SK-N-SH treated with all-trans-retinoic acid at 6 μM for 48 hours (cell line): ENCODE results near the gene SCAF4.

Experiments
- ATAC-seq: fragments of 200-7000 bp; cut with Tn5 transposase; 3 replicates; pipeline ENCODE4 v1.9.1; 2020; ENCODE audit warnings: mild to moderate bottlenecking, moderate library complexity
- ARNTL ChIP-seq: fragments of 450-650 bp; formaldehyde crosslinking; IDR thresholded peaks from 2 replicates; pipeline ENCODE4 v1.5.0; 2020; ENCODE audit warnings: low read depth, mild to moderate bottlenecking, moderate library complexity, borderline replicate concordance
- BACH2 ChIP-seq: fragments of 250-450 bp; sonication (Bioruptor Pico); IDR thresholded peaks from 2 replicates; pipeline ENCODE4 v1.9.0; 2021; ENCODE audit warnings: mild to moderate bottlenecking, borderline replicate concordance
- CSDC2 ChIP-seq: fragments of 250-450 bp; sonication (Bioruptor Pico); IDR thresholded peaks from 2 replicates; pipeline ENCODE4 v1.5.0; 2020; ENCODE audit warnings: mild to moderate bottlenecking, moderate library complexity
- ESRRG ChIP-seq: fragments of 250-450 bp; sonication (Bioruptor Pico); IDR thresholded peaks from 2 replicates; pipeline ENCODE4 v1.6.1; 2021; ENCODE audit warnings: mild to moderate bottlenecking
- GLIS3 ChIP-seq: fragments of 250-450 bp; sonication (Bioruptor Pico); IDR thresholded peaks from 2 replicates; pipeline ENCODE4 v1.5.0; 2020; ENCODE audit warnings: mild to moderate bottlenecking, moderate library complexity
- ISL1 ChIP-seq: fragments of 250-450 bp; sonication (Bioruptor Pico); IDR thresholded peaks from 2 replicates; pipeline ENCODE4 v2.1.2; 2022; ENCODE audit warnings: mild to moderate bottlenecking, moderate library complexity
- OSR1 ChIP-seq: fragments of 250-450 bp; sonication (Bioruptor Pico); IDR thresholded peaks from 2 replicates; pipeline ENCODE4 v1.8.0; 2022; ENCODE audit warnings: moderate library complexity, mild to moderate bottlenecking, inconsistent platforms
- PPARA ChIP-seq: fragments of 250-450 bp; sonication (Bioruptor Pico); IDR thresholded peaks from 2 replicates; pipeline ENCODE4 v1.5.0; 2020; ENCODE audit warnings: mild to moderate bottlenecking, borderline replicate concordance
- RARB ChIP-seq: fragments of 250-450 bp; sonication (Bioruptor Pico); IDR thresholded peaks from 2 replicates; pipeline ENCODE4 v1.8.0; 2021; ENCODE audit warnings: mild to moderate bottlenecking, moderate library complexity
- SNAI2 ChIP-seq: fragments of 250-450 bp; sonication (Bioruptor Pico); IDR thresholded peaks from 2 replicates; pipeline ENCODE4 v1.5.0; 2020; ENCODE audit warnings: mild to moderate bottlenecking, moderate library complexity
- TCF4 ChIP-seq: fragments of 250-450 bp; sonication (Bioruptor Pico); IDR thresholded peaks from 2 replicates; pipeline ENCODE4 v1.8.0; 2021; ENCODE audit warnings: mild to moderate bottlenecking, moderate library complexity, borderline replicate concordance
- TOX ChIP-seq: fragments of 250-450 bp; sonication (Bioruptor Pico); IDR thresholded peaks from 2 replicates; pipeline ENCODE4 v1.8.0; 2021; ENCODE audit warnings: mild to moderate bottlenecking, moderate library complexity, borderline replicate concordance
- ZC3H10 ChIP-seq: fragments of 250-450 bp; sonication (Bioruptor Pico); IDR thresholded peaks from 2 replicates; pipeline ENCODE4 v1.5.1; 2021; ENCODE audit warnings: mild to moderate bottlenecking, moderate library complexity
- ZFP3 ChIP-seq: fragments of 250-450 bp; sonication (Bioruptor Pico); IDR thresholded peaks from 2 replicates; pipeline ENCODE4 v1.5.0; 2020; ENCODE audit warnings: mild to moderate bottlenecking, moderate library complexity
- ZFP30 ChIP-seq: fragments of 450-650 bp; formaldehyde crosslinking; IDR thresholded peaks from 2 replicates; pipeline ENCODE4 v1.5.0; 2022; ENCODE audit warnings: mild to moderate bottlenecking, moderate library complexity
- ZNF70 ChIP-seq: fragments of 450-650 bp; formaldehyde crosslinking; IDR thresholded peaks from 2 replicates; pipeline ENCODE4 v1.5.0; 2020; ENCODE audit warnings: mild to moderate bottlenecking, moderate library complexity
- ZNF8 ChIP-seq: fragments of 450-650 bp; formaldehyde crosslinking; IDR thresholded peaks from 2 replicates; pipeline ENCODE4 v1.5.0; 2020; ENCODE audit warnings: mild to moderate bottlenecking, moderate library complexity
- TF ChIP-seq, protein P1 (sequence below): fragments of 250-450 bp; sonication (Bioruptor Pico); IDR thresholded peaks from 2 replicates; pipeline ENCODE4 v1.5.1; 2020; ENCODE audit warnings: low read depth, mild to moderate bottlenecking, moderate library complexity
- TF ChIP-seq, protein P2 (sequence below): fragments of 250-450 bp; sonication (Bioruptor Pico); IDR thresholded peaks from 2 replicates; pipeline ENCODE4 v1.8.0; 2021; ENCODE audit warnings: low read depth, mild to moderate bottlenecking, moderate library complexity, borderline replicate concordance
- TF ChIP-seq, protein P3 (sequence below): fragments of 250-450 bp; sonication (Bioruptor Pico); IDR thresholded peaks from 2 replicates; pipeline ENCODE4 v1.5.0; 2020; ENCODE audit warnings: mild to moderate bottlenecking, moderate library complexity

SCAF4 gene

DNA sequence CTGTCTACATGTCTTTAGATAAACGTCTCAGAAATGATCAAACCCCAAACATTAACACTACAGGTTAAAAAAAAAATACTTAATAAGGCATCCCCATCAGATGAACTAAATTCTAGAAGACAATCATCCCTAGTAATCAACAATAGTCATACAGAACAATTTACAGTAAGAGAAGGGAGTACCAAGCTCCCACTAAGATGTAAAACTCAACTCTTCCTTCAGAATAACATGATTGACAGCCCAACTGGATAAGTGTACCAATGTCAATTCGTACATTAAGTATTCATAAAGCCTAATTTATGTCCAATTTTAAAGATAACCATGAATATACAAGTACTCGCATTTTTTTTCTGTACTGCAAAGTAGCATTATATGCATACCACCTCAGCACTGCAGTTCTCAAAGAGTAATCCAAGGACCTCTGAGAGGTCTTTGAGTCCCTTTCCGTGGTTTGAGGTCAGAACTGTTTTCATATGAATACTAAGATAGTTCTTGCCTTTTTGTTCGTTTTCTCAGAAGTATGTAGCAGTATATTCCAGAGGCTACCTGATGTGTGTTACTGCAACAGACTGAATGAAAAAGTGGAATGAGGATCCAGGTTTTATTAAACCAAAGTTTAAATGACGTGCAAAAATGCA lies 6.6 kb downstream of the SCAF4 start:
- no peak for ATAC-seq
- TF ChIP-seq ZNF8 (CRISPR knock-in tag): no peak

GRCh38 chr21:31724552-31724951 lies 7.4 kb downstream of the SCAF4 start:
- ATAC-seq: no peak

GRCh38 chr21:31721381-31721780 lies 10.5 kb downstream of the SCAF4 start:
- ATAC-seq: no peak
- TF ChIP-seq, protein P1, sequence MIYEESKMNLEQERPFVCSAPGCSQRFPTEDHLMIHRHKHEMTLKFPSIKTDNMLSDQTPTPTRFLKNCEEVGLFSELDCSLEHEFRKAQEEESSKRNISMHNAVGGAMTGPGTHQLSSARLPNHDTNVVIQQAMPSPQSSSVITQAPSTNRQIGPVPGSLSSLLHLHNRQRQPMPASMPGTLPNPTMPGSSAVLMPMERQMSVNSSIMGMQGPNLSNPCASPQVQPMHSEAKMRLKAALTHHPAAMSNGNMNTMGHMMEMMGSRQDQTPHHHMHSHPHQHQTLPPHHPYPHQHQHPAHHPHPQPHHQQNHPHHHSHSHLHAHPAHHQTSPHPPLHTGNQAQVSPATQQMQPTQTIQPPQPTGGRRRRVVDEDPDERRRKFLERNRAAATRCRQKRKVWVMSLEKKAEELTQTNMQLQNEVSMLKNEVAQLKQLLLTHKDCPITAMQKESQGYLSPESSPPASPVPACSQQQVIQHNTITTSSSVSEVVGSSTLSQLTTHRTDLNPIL (CRISPR knock-in tag): no peak
- TF ChIP-seq, protein P2, sequence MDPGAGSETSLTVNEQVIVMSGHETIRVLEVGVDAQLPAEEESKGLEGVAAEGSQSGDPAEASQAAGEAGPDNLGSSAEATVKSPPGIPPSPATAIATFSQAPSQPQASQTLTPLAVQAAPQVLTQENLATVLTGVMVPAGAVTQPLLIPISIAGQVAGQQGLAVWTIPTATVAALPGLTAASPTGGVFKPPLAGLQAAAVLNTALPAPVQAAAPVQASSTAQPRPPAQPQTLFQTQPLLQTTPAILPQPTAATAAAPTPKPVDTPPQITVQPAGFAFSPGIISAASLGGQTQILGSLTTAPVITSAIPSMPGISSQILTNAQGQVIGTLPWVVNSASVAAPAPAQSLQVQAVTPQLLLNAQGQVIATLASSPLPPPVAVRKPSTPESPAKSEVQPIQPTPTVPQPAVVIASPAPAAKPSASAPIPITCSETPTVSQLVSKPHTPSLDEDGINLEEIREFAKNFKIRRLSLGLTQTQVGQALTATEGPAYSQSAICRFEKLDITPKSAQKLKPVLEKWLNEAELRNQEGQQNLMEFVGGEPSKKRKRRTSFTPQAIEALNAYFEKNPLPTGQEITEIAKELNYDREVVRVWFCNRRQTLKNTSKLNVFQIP (CRISPR knock-in tag): no peak
- TF ChIP-seq GLIS3 (no peak), ZNF70 (CRISPR knock-in tag) (no peak), ZC3H10 (CRISPR knock-in tag) (no peak), ZFP3 (CRISPR knock-in tag) (no peak), RARB (CRISPR knock-in tag) (no peak), BACH2 (CRISPR knock-in tag) (no peak), TCF4 (no peak), PPARA (no peak), ISL1 (CRISPR knock-in tag) (no peak), TOX (no peak), ESRRG (no peak), OSR1 (CRISPR knock-in tag) (no peak), ARNTL (no peak)

More at GRCh38 chr21:31724552-31724951, 7.4 kb downstream of the SCAF4 start:
- TF ChIP-seq OSR1 (CRISPR knock-in tag) (no peak), CSDC2 (no peak), GLIS3 (no peak), ZFP30 (CRISPR knock-in tag) (no peak), ESRRG (no peak), TOX (no peak), ISL1 (CRISPR knock-in tag) (no peak), BACH2 (CRISPR knock-in tag) (no peak), PPARA (no peak), ZC3H10 (CRISPR knock-in tag) (no peak), SNAI2 (CRISPR knock-in tag) (no peak)
- TF ChIP-seq, protein P3, sequence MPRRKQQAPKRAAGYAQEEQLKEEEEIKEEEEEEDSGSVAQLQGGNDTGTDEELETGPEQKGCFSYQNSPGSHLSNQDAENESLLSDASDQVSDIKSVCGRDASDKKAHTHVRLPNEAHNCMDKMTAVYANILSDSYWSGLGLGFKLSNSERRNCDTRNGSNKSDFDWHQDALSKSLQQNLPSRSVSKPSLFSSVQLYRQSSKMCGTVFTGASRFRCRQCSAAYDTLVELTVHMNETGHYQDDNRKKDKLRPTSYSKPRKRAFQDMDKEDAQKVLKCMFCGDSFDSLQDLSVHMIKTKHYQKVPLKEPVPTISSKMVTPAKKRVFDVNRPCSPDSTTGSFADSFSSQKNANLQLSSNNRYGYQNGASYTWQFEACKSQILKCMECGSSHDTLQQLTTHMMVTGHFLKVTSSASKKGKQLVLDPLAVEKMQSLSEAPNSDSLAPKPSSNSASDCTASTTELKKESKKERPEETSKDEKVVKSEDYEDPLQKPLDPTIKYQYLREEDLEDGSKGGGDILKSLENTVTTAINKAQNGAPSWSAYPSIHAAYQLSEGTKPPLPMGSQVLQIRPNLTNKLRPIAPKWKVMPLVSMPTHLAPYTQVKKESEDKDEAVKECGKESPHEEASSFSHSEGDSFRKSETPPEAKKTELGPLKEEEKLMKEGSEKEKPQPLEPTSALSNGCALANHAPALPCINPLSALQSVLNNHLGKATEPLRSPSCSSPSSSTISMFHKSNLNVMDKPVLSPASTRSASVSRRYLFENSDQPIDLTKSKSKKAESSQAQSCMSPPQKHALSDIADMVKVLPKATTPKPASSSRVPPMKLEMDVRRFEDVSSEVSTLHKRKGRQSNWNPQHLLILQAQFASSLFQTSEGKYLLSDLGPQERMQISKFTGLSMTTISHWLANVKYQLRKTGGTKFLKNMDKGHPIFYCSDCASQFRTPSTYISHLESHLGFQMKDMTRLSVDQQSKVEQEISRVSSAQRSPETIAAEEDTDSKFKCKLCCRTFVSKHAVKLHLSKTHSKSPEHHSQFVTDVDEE (CRISPR knock-in tag): no peak
- TF ChIP-seq, protein P1 (CRISPR knock-in tag): no peak
- TF ChIP-seq, protein P2 (CRISPR knock-in tag): no peak
- TF ChIP-seq, all 23 proteins: peak for 0

DNA sequence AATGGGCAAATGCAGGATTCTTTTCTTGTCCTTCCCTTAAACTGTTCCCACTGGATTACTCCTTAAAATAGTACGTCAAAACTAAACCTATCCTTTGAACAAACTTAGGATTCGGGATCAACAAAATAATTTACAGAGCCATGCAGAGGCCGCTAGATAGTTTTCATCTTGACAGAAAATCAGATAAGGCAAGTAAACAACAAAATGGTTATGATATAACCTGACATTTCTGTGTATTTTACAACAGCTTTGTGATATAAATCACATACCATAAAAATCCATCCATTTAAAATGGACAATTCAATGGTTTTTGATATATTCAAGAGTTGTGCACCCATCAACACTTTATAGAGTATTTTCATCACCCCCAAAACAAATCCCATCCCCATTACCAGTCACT lies 11.2 kb downstream of the SCAF4 start:
- ATAC-seq: no peak
- TF ChIP-seq GLIS3 (no peak), SNAI2 (CRISPR knock-in tag) (no peak), ESRRG (no peak), ARNTL (no peak), RARB (CRISPR knock-in tag) (no peak), ZC3H10 (CRISPR knock-in tag) (no peak), ZNF70 (CRISPR knock-in tag) (no peak)
- TF ChIP-seq, protein P2 (CRISPR knock-in tag): no peak
